ENCODE measurements around the gene PUM1.

Gene PUM1

DNA sequence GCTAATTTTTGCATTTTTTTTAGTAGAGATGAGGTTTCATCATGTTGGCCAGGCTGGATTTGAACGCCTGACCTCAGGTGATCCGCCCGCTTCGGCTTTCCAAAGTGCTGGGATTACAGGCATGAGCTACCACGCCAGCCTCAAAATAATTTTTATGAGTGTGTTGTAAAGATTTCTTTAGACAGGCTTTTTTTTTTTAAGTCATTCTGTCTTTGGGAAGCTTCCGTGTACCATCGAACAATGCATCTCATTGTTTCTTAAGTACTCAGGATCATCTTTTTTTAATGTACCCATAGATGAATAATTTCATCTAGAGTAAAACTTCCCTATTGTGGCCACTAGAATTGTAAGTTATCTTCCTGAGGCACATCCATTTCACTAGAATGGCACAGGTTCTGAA is 137.3 kb downstream of the PUM1 start:
- TF ChIP-seq, protein P1, sequence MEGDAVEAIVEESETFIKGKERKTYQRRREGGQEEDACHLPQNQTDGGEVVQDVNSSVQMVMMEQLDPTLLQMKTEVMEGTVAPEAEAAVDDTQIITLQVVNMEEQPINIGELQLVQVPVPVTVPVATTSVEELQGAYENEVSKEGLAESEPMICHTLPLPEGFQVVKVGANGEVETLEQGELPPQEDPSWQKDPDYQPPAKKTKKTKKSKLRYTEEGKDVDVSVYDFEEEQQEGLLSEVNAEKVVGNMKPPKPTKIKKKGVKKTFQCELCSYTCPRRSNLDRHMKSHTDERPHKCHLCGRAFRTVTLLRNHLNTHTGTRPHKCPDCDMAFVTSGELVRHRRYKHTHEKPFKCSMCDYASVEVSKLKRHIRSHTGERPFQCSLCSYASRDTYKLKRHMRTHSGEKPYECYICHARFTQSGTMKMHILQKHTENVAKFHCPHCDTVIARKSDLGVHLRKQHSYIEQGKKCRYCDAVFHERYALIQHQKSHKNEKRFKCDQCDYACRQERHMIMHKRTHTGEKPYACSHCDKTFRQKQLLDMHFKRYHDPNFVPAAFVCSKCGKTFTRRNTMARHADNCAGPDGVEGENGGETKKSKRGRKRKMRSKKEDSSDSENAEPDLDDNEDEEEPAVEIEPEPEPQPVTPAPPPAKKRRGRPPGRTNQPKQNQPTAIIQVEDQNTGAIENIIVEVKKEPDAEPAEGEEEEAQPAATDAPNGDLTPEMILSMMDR (IDR thresholded peaks at IDR 0.05; ENCODE audit: control extremely low read depth, extremely low read depth, low read depth, missing control alignments) = no peak
- ChIA-PET POLR2A (interaction anchor here (0.8 kb wide), 1 partner anchor 42 kb away, joined by 4 read pairs; no protein-coding TSS in a partner anchor), CTCF (interaction anchor here (0.7 to 18.3 kb wide), 26 partner anchors 9 to 209 kb away, joined by 3 to 245 read pairs (median 4); no protein-coding TSS in a partner anchor)
- no peak for DNase-seq (ENCODE audit: extremely low spot score)

DNA sequence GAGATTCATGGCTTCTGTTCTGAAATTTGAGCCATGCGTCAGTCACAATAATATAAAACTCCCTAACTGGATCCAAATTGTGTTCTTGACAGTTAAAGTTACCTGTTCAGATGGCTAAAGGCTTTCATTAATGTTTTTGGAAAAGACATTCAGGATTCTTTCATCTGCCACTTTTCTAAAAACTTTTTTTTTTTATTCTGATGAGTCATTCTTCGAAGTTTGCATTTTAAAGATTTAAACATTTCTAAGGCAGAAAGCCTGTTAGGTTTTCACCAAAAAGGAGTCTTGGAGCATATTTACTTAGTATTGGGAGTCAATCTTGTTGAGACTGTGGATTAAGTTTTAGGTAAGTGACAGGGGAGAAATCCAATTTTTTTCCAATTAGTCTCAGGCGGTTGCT is 138.1 kb downstream of the PUM1 start:
- TF ChIP-seq, protein P1 (IDR thresholded peaks at IDR 0.05; ENCODE audit: control extremely low read depth, extremely low read depth, low read depth, missing control alignments) = no peak
- ChIA-PET CTCF (interaction anchor here (1.4 to 18.3 kb wide), 6 partner anchors 8 to 145 kb away, joined by 5 to 245 read pairs (median 22); no protein-coding TSS in a partner anchor), POLR2A (no interaction called here)
- no peak for DNase-seq (ENCODE audit: extremely low spot score)

DNA sequence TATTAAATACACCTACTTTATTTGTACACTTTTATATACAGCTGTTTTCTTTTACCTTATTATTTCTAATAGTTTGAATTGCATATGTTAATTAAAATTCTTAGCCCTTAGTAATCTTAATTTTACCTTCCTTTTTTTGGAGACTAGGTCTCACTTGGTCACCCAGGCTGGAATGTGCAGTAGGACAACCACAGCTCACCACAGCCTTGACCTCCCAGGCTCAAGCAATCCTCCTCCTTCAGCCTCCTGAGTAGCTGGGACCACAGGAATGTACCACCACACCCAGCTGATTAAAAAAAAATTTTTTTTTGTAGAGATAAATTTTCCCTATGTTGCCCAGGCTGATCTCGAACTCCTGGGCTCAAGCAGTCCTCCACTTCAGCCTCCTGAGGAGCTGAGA is 141.9 kb downstream of the PUM1 start:
- ChIA-PET POLR2A (no interaction called here), CTCF (interaction anchor here (1.0 to 18.3 kb wide), 4 partner anchors 11 to 205 kb away, joined by 4 to 245 read pairs (median 21); no protein-coding TSS in a partner anchor)
- no peak for DNase-seq (ENCODE audit: extremely low spot score)
- TF ChIP-seq, protein P1 (IDR thresholded peaks at IDR 0.05; ENCODE audit: control extremely low read depth, extremely low read depth, low read depth, missing control alignments) = no peak

DNA sequence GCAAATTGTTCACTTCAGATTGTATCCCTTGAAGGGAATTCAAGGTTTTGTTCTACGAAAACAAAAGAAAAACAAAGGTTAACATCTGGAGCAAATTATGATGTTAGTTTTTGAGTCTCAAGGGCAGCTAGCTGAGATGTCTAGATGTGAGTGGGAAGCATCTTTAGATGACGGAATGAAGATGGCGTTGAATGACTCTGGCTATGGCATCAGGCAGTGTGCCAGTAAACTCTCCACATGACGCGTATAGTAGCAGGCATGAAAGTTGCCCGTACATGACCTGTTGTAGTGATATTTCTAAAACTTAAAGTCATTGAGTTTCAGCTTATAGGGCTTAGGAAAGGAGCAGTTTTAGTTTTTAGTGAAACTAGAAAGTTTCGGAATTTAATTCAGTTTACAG is 144.7 kb downstream of the PUM1 start:
- no peak for DNase-seq (ENCODE audit: extremely low spot score)
- TF ChIP-seq, protein P1 (IDR thresholded peaks at IDR 0.05; ENCODE audit: control extremely low read depth, extremely low read depth, low read depth, missing control alignments) = no peak
- ChIA-PET CTCF (interaction anchor here (0.9 to 18.3 kb wide), 5 partner anchors 9 to 201 kb away, joined by 3 to 245 read pairs (median 21); no protein-coding TSS in a partner anchor), POLR2A (interaction anchor here (0.5 to 0.6 kb wide), 2 partner anchors 93 to 188 kb away, joined by 3 to 5 read pairs; no protein-coding TSS in a partner anchor)

DNA sequence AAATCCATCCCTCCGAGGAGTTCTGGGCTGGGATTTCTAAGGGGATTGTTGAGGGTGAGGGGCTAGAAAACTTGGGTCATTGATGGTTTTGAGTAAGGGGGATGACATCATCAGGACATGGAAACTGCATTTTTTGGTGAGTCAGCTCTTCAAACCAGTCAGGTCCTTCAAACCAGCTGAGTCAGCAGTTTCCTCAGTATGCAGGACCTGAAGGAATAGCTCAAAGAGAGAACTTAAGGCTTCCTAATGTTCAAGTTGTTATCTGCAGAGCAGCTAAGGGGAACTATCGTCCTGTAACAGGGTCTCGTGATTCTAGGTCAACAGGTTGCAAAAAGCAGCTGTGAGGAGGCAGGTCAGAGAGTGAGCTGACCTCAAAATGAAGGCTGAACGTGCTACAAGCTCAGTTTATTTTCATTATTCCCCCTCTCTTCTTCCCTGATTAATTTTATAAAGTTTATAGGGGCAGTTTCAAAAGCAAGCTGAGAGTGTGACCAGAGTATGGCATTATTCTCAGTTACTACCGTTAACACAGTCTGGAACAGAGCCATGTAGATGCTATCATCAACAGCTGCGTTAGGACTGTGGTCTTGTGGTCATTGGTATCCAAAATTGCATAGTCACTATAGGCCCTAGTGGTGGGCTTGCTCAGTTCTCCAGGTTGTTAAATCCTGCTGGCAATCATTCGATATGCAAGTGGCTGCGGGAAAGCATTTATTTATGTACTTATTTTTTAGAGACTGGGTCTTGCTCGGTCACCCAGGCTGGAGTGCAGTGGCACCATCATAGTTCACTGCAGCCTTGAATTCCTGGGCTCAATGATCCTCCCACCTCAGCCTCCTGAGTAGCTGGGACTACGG is 146.3 kb downstream of the PUM1 start:
- no peak for DNase-seq (ENCODE audit: extremely low spot score)
- ChIA-PET CTCF (interaction anchor here (1.0 to 18.3 kb wide), 10 partner anchors 8 to 199 kb away, joined by 3 to 245 read pairs (median 6); no protein-coding TSS in a partner anchor), POLR2A (no interaction called here)
- TF ChIP-seq, protein P1 (IDR thresholded peaks at IDR 0.05; ENCODE audit: control extremely low read depth, extremely low read depth, low read depth, missing control alignments) = no peak

DNA sequence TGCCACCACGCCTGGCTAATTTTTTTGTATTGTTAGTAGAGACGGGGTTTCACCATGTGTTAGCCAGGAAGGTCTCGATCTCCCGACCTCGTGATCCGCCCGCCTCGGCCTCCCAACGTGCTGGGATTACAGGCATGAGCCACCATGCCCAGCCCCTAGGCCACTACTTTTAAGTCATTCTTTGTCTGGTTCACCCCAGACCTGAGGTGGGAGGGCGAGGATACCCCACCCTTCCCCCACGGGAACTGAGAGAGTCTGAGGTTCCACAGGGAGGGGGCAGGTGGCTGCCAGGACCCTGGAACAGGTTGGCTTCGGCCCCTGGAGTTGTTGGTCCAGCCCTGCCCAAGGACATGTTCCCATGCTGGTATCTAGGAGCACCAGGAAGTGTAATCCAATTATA is 149.2 kb downstream of the PUM1 start:
- TF ChIP-seq, protein P1 (IDR thresholded peaks at IDR 0.05; ENCODE audit: control extremely low read depth, extremely low read depth, low read depth, missing control alignments) = no peak
- CTCF ChIA-PET = interaction anchor here (8.7 kb wide), 1 partner anchor 113 kb away, joined by 246 read pairs; no protein-coding TSS in a partner anchor
- no peak for DNase-seq (ENCODE audit: extremely low spot score)
- POLR2A ChIA-PET = no interaction called here
